K562 (cell line): Measurements from ENCODE around the gene LSM4. TPM values are rescaled to one million over a fixed set of nuclear protein-coding genes. Genes with fewer than 3 reads are reported as not detected.

ENCODE experiments used
- ARID1B ChIP-seq: fragments of 450-650 bp; IDR thresholded peaks from 2 replicates; pipeline ENCODE4 v1.6.1; 2016; ENCODE audit warnings: antibody characterized with exemption, mild to moderate bottlenecking, inconsistent platforms
- EP400 ChIP-seq: fragments of 450-650 bp; IDR thresholded peaks from 2 replicates; pipeline ENCODE4 v1.6.1; 2017; ENCODE audit warnings: antibody characterized with exemption, mild to moderate bottlenecking, moderate library complexity
- HMG20B ChIP-seq: fragments of 250-450 bp; sonication (Bioruptor Pico); IDR thresholded peaks from 2 replicates; pipeline ENCODE4 v1.5.0; 2021; ENCODE audit warnings: mild to moderate bottlenecking
- ILK ChIP-seq: fragments of 450-650 bp; IDR thresholded peaks from 2 replicates; pipeline ENCODE4 v1.6.1; 2016; ENCODE audit warnings: missing genetic modification characterization, low read depth, mild to moderate bottlenecking, missing compliant biosample characterization, moderate library complexity, borderline replicate concordance
- MYC ChIP-seq, 2 experiments: fragments of 250-450 bp in 1 of 2; sonication (Bioruptor Pico) in 1 of 2; IDR thresholded peaks; 2 replicates each; pipeline versions ENCODE4 v1.5.1 to v1.6.1; 2012 to 2021; ENCODE audit warnings: low read depth in 2 of 2, borderline replicate concordance in 1 of 2, improper control_type of control experiment in 1 of 2, low read length in 1 of 2, mild to moderate bottlenecking in 1 of 2, moderate library complexity in 1 of 2
- NRF1 ChIP-seq, 2 experiments: fragments of 450-650 bp; IDR thresholded peaks in 1 of 2; conservative IDR thresholded peaks in 1 of 2; 2 replicates each; pipeline ENCODE4 v1.6.1; 2014; ENCODE audit warnings: mild to moderate bottlenecking in 2 of 2
- POLR2A ChIP-seq: fragments of 450-650 bp; conservative IDR thresholded peaks from 2 replicates; pipeline ENCODE4 v1.6.1; 2016
- RBM17 ChIP-seq: fragments of 200-400 bp; formaldehyde crosslinking; IDR thresholded peaks from 2 replicates; pipeline ENCODE4 v1.6.1; 2017; ENCODE audit warnings: low read depth, mild to moderate bottlenecking, low read length, borderline replicate concordance
- RFX1 ChIP-seq: fragments of 450-650 bp; IDR thresholded peaks from 2 replicates; pipeline ENCODE4 v1.6.1; 2016; ENCODE audit warnings: mild to moderate bottlenecking, moderate library complexity
- RUNX1 ChIP-seq: sonication (generic); IDR thresholded peaks from 2 replicates; pipeline ENCODE4 v1.6.1; 2016; ENCODE audit warnings: antibody characterized with exemption, low read depth
- USF2 ChIP-seq: sonication (generic); formaldehyde crosslinking; IDR thresholded peaks from 2 replicates; pipeline ENCODE4 v1.5.0; 2020; ENCODE audit warnings: missing genetic modification reagents
- ZBTB34 ChIP-seq: fragments of 250-450 bp; sonication (Bioruptor Pico); IDR thresholded peaks from 2 replicates; pipeline ENCODE4 v1.8.0; 2021; ENCODE audit warnings: mild to moderate bottlenecking, moderate library complexity
- ZFX ChIP-seq: sonication (generic); formaldehyde crosslinking; IDR thresholded peaks from 2 replicates; pipeline ENCODE4 v1.8.0; 2022; ENCODE audit warnings: mild to moderate bottlenecking, missing genetic modification reagents, moderate library complexity
- ZKSCAN8 ChIP-seq: fragments of 200-800 bp; sonication (Bioruptor generic); IDR thresholded peaks from 2 replicates; pipeline ENCODE4 v1.6.1; 2016; ENCODE audit warnings: missing genetic modification characterization, missing compliant biosample characterization
- ZNF316 ChIP-seq: fragments of 450-650 bp; IDR thresholded peaks from 2 replicates; pipeline ENCODE4 v1.6.1; 2016
- ZNF561 ChIP-seq: fragments of 450-650 bp; formaldehyde crosslinking; conservative IDR thresholded peaks from 2 replicates; pipeline ENCODE4 v1.4.0; 2020; ENCODE audit warnings: mild to moderate bottlenecking, moderate library complexity
- polyA plus RNA-seq, 8 experiments: library from polyadenylated mRNA; depleted of rRNA in 4 of 8; stranded (reverse) in 5 of 8; unstranded in 3 of 8; fragments of >200 nt; fragmentation: Nextera tagmentation in 2 of 8; fragmentation: Illumina TruSeq in 1 of 8; extraction: Ambion mirVana in 2 of 8; extraction: Trizol in 1 of 8; gene quantifications; 2 replicates each; pipeline versions ENCODE4 v1.2.1 to v1.2.3, GENCODE V29; 2011 to 2014; ENCODE audit warnings: inconsistent platforms in 1 of 8, missing spikeins in 1 of 8
- total RNA-seq, 7 experiments: library from RNA; depleted of rRNA in 6 of 7; stranded (reverse); fragments of >200 nt in 6 of 7; fragmentation: Illumina TruSeq in 2 of 7; extraction: Trizol in 2 of 7; gene quantifications; 2 replicates each; pipeline versions ENCODE4 v1.2.1 to v1.2.3, GENCODE V29; 2011 to 2021; ENCODE audit warnings: low replicate concordance in 1 of 7
- TF ChIP-seq, protein P1 (sequence below): sonication (generic); formaldehyde crosslinking; IDR thresholded peaks from 2 replicates; pipeline ENCODE4 v1.8.1; 2023; ENCODE audit warnings: missing genetic modification reagents, mild to moderate bottlenecking, borderline replicate concordance
- TF ChIP-seq, protein P2 (sequence below): fragments of 250-450 bp; sonication (Bioruptor Pico); IDR thresholded peaks from 2 replicates; pipeline ENCODE4 v1.5.0; 2022; ENCODE audit warnings: mild to moderate bottlenecking

Gene LSM4
- total and polyA plus RNA-seq, 9 of the 15 experiments (the other 6 are each of a cell fraction or from before 2014, with no cell fraction given): 11.9 to 763 (median 202) TPM

DNA sequence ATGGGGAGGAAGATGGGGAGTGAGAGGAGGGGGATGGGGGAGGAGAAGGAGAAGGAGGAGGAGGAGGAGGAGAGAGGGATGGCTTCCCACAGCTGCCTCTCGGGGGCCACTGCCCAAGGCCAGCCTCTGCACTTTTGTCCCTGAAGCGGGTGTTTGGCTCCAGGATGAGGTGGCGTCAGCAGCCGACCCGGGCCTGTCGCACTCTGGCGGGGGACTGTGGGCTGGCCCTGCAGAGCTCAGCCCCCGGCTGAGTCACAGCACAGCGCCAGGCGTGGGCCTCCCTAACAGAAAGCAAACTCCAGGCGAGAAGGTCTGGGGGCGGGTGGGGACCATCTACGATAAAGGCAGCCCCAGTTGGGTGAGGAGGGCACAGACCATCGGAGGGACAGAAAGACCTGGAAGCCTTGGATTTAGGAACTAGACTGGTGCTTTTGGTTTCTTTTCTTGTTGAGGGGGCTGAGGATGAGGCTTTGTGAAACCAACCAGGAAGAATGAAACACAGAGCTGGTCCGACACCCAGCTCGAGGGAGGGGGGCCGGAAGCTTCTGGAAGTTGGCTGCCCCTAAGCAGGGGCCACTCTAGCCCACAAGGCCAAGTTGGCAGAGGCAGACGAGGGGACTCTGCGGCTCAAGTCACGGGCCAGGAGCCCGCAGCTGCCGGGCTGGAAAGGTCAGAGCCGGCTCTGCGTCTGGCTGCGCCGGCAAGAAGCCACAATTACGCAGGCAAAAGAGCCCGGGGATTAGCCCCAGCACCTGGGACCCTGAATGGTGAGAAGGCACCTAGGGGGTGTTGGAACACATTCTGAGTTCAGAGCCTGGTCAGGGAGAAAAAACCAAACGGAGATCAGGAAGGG lies 18.2 kb downstream of the LSM4 start (continued):
- TF ChIP-seq, protein P1, sequence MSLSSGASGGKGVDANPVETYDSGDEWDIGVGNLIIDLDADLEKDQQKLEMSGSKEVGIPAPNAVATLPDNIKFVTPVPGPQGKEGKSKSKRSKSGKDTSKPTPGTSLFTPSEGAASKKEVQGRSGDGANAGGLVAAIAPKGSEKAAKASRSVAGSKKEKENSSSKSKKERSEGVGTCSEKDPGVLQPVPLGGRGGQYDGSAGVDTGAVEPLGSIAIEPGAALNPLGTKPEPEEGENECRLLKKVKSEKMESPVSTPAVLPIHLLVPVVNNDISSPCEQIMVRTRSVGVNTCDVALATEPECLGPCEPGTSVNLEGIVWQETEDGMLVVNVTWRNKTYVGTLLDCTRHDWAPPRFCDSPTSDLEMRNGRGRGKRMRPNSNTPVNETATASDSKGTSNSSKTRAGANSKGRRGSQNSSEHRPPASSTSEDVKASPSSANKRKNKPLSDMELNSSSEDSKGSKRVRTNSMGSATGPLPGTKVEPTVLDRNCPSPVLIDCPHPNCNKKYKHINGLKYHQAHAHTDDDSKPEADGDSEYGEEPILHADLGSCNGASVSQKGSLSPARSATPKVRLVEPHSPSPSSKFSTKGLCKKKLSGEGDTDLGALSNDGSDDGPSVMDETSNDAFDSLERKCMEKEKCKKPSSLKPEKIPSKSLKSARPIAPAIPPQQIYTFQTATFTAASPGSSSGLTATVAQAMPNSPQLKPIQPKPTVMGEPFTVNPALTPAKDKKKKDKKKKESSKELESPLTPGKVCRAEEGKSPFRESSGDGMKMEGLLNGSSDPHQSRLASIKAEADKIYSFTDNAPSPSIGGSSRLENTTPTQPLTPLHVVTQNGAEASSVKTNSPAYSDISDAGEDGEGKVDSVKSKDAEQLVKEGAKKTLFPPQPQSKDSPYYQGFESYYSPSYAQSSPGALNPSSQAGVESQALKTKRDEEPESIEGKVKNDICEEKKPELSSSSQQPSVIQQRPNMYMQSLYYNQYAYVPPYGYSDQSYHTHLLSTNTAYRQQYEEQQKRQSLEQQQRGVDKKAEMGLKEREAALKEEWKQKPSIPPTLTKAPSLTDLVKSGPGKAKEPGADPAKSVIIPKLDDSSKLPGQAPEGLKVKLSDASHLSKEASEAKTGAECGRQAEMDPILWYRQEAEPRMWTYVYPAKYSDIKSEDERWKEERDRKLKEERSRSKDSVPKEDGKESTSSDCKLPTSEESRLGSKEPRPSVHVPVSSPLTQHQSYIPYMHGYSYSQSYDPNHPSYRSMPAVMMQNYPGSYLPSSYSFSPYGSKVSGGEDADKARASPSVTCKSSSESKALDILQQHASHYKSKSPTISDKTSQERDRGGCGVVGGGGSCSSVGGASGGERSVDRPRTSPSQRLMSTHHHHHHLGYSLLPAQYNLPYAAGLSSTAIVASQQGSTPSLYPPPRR (CRISPR knock-in tag): no peak
- TF ChIP-seq ZNF561 (CRISPR knock-in tag): no peak
- TF ChIP-seq ZFX (CRISPR knock-in tag): peak; percentile 94
- TF ChIP-seq NRF1 (conservative IDR thresholded peaks at IDR 0.05 in 1 of 2, IDR thresholded peaks at IDR 0.05 in 1 of 2): peak; percentile 52 to 56; a peak in 3 of 4 replicates
- TF ChIP-seq USF2 (CRISPR knock-in tag): no peak
- TF ChIP-seq ARID1B: peak; percentile 75
- no peak for TF ChIP-seq ILK (tag)
- TF ChIP-seq ZBTB34 (CRISPR knock-in tag): no peak
- TF ChIP-seq HMG20B (CRISPR knock-in tag): no peak
- no peak for TF ChIP-seq RFX1
- TF ChIP-seq, protein P2, sequence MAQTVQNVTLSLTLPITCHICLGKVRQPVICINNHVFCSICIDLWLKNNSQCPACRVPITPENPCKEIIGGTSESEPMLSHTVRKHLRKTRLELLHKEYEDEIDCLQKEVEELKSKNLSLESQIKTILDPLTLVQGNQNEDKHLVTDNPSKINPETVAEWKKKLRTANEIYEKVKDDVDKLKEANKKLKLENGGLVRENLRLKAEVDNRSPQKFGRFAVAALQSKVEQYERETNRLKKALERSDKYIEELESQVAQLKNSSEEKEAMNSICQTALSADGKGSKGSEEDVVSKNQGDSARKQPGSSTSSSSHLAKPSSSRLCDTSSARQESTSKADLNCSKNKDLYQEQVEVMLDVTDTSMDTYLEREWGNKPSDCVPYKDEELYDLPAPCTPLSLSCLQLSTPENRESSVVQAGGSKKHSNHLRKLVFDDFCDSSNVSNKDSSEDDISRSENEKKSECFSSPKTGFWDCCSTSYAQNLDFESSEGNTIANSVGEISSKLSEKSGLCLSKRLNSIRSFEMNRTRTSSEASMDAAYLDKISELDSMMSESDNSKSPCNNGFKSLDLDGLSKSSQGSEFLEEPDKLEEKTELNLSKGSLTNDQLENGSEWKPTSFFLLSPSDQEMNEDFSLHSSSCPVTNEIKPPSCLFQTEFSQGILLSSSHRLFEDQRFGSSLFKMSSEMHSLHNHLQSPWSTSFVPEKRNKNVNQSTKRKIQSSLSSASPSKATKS (CRISPR knock-in tag): no peak
- 0 out of 2 replicates have a peak, but pooled peaks have one; percentile 63 for TF ChIP-seq ZKSCAN8 (CRISPR knock-in tag)
- 0 out of 2 replicates have a peak, but pooled peaks have one; percentile 6 for TF ChIP-seq ZNF316
- no peak for TF ChIP-seq RBM17
- no peak for TF ChIP-seq RUNX1
- TF ChIP-seq POLR2A: peak; percentile 83; the same call in 1 of the 2 replicates
- TF ChIP-seq EP400: peak; percentile 74
- TF ChIP-seq MYC (IDR thresholded peaks at IDR 0.05; ENCODE audit: low read depth, low read length): peak; percentile 26; the same call in 1 of the 2 replicates
- TF ChIP-seq MYC (CRISPR knock-in tag; IDR thresholded peaks at IDR 0.05; ENCODE audit: borderline replicate concordance, low read depth): no peak
